Astrocyte of the cerebellum (primary cell): ENCODE results near the gene CFAP46.

ENCODE experiments used
- DNase-seq: peaks from one replicate; pipeline ENCODE4 v3.0.0-alpha.2; 2011; ENCODE audit warnings: low read depth
- H3K4me3 ChIP-seq: 2 replicates; pipeline ENCODE4 v1.5.1; 2011; ENCODE audit warnings: mild to moderate bottlenecking, low read depth, low read length, moderate library complexity
- in situ Hi-C: cut with HindIII; loops from 2 replicates; pipeline ENCODE4 v1.10.0; 2017; ENCODE audit warnings: low sequenced_read_pairs
- TF ChIP-seq, protein P1 (sequence below): IDR thresholded peaks from 2 replicates; pipeline ENCODE4 v1.5.1; 2012; ENCODE audit warnings: low read length, low read depth, moderate library complexity, mild to moderate bottlenecking; ENCODE audit errors: missing control alignments

Gene CFAP46

DNA sequence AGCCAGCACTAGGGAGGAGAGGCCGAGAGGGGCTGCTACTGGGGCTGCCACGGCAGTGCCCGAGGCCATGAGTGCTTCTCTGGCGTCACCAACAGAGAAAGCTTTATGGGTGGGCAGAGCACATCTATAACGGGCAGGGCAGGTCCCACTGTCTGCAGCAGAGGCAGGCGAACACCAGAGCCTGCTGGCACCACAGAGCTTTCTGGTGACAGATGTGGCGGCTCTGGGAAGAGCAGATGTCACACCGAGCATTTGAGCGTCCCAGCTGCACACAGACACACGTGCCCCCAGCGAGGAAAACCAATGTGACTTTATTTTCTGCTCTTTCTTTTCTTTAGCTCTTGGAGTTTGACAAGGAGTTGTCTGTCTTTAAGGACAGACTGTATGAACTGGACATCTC lies 176.9 kb downstream of the CFAP46 start:
- TF ChIP-seq, protein P1, sequence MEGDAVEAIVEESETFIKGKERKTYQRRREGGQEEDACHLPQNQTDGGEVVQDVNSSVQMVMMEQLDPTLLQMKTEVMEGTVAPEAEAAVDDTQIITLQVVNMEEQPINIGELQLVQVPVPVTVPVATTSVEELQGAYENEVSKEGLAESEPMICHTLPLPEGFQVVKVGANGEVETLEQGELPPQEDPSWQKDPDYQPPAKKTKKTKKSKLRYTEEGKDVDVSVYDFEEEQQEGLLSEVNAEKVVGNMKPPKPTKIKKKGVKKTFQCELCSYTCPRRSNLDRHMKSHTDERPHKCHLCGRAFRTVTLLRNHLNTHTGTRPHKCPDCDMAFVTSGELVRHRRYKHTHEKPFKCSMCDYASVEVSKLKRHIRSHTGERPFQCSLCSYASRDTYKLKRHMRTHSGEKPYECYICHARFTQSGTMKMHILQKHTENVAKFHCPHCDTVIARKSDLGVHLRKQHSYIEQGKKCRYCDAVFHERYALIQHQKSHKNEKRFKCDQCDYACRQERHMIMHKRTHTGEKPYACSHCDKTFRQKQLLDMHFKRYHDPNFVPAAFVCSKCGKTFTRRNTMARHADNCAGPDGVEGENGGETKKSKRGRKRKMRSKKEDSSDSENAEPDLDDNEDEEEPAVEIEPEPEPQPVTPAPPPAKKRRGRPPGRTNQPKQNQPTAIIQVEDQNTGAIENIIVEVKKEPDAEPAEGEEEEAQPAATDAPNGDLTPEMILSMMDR: no peak
- no peak for DNase-seq
- no peak overlapping the region for H3K4me3 ChIP-seq
- in situ Hi-C loops: no loop called here

- DNase-seq: no peak
- no peak overlapping the region for H3K4me3 ChIP-seq
- in situ Hi-C loops: no loop called here
- TF ChIP-seq, protein P1: no peak
Observed at GRCh38 chr10:132764108-132764507, 178.3 kb downstream of the CFAP46 start.

DNA sequence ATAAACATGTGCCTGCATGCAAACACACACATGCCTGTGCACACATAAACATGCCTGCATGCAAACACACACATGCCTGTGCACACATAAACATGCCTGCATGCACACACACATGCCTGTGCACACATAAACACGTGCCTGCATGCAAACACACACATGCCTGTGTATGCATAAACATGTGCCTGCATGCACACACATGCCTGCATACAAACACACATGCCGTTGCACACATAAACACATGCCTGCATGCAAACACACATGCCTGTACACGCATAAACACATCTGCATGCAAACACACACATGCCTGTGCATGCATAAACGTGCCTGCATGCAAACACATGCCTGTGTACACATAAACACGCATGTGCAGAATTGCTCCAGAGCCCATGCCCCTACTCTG lies 178.8 kb downstream of the CFAP46 start:
- in situ Hi-C loops: no loop called here
- no peak for DNase-seq
- H3K4me3 ChIP-seq: no peak overlapping the region
- TF ChIP-seq, protein P1: no peak

GRCh38 chr10:132762267-132762666 lies 180.1 kb downstream of the CFAP46 start:
- in situ Hi-C loops: no loop called here
- TF ChIP-seq, protein P1: no peak
- H3K4me3 ChIP-seq: no peak overlapping the region
- no peak for DNase-seq

- TF ChIP-seq, protein P1: no peak
- DNase-seq: no peak
- H3K4me3 ChIP-seq: no peak overlapping the region
- in situ Hi-C loops: no loop called here
Observed at GRCh38 chr10:132761395-132762060, 180.8 kb downstream of the CFAP46 start.

DNA sequence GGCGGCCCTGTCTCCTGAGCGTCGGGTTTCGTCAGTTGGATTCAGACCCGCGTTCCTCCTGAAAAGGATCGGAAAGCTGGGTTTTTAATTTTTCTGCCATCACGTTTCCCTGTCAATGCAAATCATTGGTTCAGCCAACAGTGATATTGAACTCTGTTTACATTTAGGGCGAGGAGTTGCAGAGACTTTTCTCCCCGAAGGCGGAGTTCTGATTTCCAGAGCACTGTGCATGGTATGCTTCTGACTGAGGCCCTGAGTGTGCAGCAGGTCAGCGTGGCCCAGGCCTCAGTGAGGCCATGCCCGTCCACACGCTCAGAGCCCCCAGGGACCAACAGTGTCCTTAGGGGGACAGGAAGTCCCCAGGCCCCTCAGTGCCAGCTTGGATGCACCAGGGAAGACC lies 183.5 kb downstream of the CFAP46 start:
- TF ChIP-seq, protein P1: no peak
- H3K4me3 ChIP-seq: no peak overlapping the region
- in situ Hi-C loops: no loop called here
- no peak for DNase-seq
